ENCODE measurements around the gene RBM47.

RBM47 gene

GRCh38 chr4:40380647-40381046 lies 249.0 kb downstream of the RBM47 start:
- DNase-seq (ENCODE audit: low read depth in 1 of 2, low spot score in 1 of 2) = no peak

- DNase-seq (ENCODE audit: low read depth in 1 of 2, low spot score in 1 of 2) = no peak
These were observed 250.4 kb downstream of the RBM47 start for GRCh38 chr4:40379248-40379647.

GRCh38 chr4:40378619-40379018 lies 251.0 kb downstream of the RBM47 start:
- no peak for DNase-seq (ENCODE audit: low read depth in 1 of 2, low spot score in 1 of 2)

GRCh38 chr4:40377512-40378365 lies 251.9 kb downstream of the RBM47 start:
- no peak for DNase-seq (ENCODE audit: low read depth in 1 of 2, low spot score in 1 of 2)

DNA sequence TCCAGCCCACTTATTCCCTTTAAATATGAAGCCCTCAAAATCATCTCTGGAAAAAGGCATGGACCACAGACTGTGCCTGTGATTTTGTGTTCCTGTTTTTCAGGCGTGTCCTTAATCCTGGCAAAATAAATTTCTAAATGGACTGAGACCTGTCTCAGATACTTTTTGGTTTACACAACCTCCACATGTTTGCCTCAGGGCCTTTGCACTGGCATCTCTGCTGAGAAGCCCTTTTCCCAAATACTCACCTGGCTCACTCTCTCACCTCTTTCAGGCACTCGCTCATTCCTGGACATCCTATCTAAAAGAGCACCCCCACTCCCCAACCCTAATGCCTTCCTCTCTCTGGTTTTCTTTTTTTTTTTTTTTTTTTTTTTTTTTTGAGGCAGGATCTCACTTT lies 254.0 kb downstream of the RBM47 start:
- DNase-seq (ENCODE audit: low read depth in 1 of 2, low spot score in 1 of 2) = no peak

- DNase-seq (ENCODE audit: low read depth in 1 of 2, low spot score in 1 of 2) = no peak
These were observed 254.6 kb downstream of the RBM47 start for GRCh38 chr4:40375095-40375494.

DNA sequence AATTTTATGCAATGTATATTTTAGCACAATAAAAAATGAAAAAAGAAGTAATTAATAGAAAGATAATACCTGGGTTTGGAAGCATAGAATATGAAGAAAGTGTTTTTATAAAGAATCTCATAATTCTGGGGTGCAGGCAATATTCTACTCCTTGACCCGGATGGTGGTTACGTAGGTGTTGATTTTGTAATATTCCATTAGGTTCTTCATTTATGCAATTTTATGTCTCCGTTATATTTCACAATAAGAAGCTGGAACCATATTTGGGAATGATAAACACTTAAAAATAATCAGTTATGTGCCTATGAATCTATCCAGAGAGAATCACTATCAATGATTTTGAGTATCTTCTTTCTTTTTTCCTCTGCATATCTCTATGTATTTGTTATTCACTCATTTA lies 256.0 kb downstream of the RBM47 start:
- no peak for DNase-seq (ENCODE audit: low read depth in 1 of 2, low spot score in 1 of 2)
